Liver (tissue), 9 donors: ENCODE results near the gene UBE3D. TPM values are rescaled to one million over a fixed set of nuclear protein-coding genes. Genes with fewer than 3 reads are reported as not detected.

ENCODE experiments used
- DNase-seq: peaks from one replicate; pipeline ENCODE4 v3.0.0-alpha.2; 2017; ENCODE audit warnings: low spot score
- H3K27ac ChIP-seq, 2 donors: one replicate each; pipeline ENCODE4 v1.7.0; 2013; ENCODE audit warnings: inconsistent platforms in 2 of 2, low read length in 2 of 2, control low read depth in 1 of 2, low read depth in 1 of 2, mild to moderate bottlenecking in 1 of 2
- H3K27me3 ChIP-seq, 4 donors: one replicate each; pipeline versions ENCODE4 v1.6.1 to v1.7.0; 2013; ENCODE audit warnings: low read length in 3 of 4, inconsistent platforms in 1 of 4, mild to moderate bottlenecking in 1 of 4, moderate library complexity in 1 of 4; ENCODE audit not compliant: control insufficient read depth in 4 of 4, insufficient read depth in 4 of 4
- H3K36me3 ChIP-seq, 4 donors: one replicate each; pipeline versions ENCODE4 v1.6.1 to v1.7.0; 2013; ENCODE audit warnings: low read length in 3 of 4, mild to moderate bottlenecking in 3 of 4, low read depth in 1 of 4, moderate library complexity in 1 of 4; ENCODE audit not compliant: control insufficient read depth in 4 of 4, insufficient read depth in 3 of 4
- H3K4me1 ChIP-seq, 4 donors: one replicate each; pipeline versions ENCODE4 v1.6.1 to v1.7.0; 2013; ENCODE audit warnings: low read length in 3 of 4, mild to moderate bottlenecking in 3 of 4, moderate library complexity in 1 of 4; ENCODE audit not compliant: control insufficient read depth in 4 of 4, insufficient read depth in 4 of 4
- H3K4me3 ChIP-seq, 3 donors: one replicate each; pipeline versions ENCODE4 v1.6.1 to v1.7.0; 2013; ENCODE audit warnings: low read length in 3 of 3, control low read depth in 1 of 3, low read depth in 1 of 3, mild to moderate bottlenecking in 1 of 3
- H3K9ac ChIP-seq, 2 donors: one replicate each; pipeline ENCODE4 v1.7.0; 2013; ENCODE audit warnings: low read length in 2 of 2, mild to moderate bottlenecking in 2 of 2, moderate library complexity in 2 of 2, control low read depth in 1 of 2, low read depth in 1 of 2
- H3K9me3 ChIP-seq, 4 donors: one replicate each; pipeline versions ENCODE4 v1.6.1 to v1.7.0; 2013; ENCODE audit warnings: low read length in 3 of 4; ENCODE audit not compliant: control insufficient read depth in 4 of 4
- CTCF ChIP-seq: fragments of 150-350 bp; IDR thresholded peaks from 2 replicates; pipeline ENCODE4 v1.5.1; 2017; ENCODE audit warnings: improper control_type of control experiment, low read depth, low read length; ENCODE audit not compliant: missing input control
- EGR1 ChIP-seq, 2 donors: IDR thresholded peaks; 2 replicates each; pipeline ENCODE4 v1.6.1; 2016 to 2018; ENCODE audit warnings: antibody characterized with exemption in 2 of 2, low read depth in 2 of 2
- FOXA1 ChIP-seq: IDR thresholded peaks from 2 replicates; pipeline ENCODE4 v1.6.1; 2016; ENCODE audit warnings: antibody characterized with exemption
- FOXA2 ChIP-seq: IDR thresholded peaks from 2 replicates; pipeline ENCODE4 v1.6.1; 2016; ENCODE audit warnings: antibody characterized with exemption
- GABPA ChIP-seq, 2 donors: IDR thresholded peaks in 1 of 2; conservative IDR thresholded peaks in 1 of 2; 2 replicates each; pipeline ENCODE4 v1.6.1; 2016; ENCODE audit warnings: antibody characterized with exemption in 2 of 2, mild to moderate bottlenecking in 1 of 2, moderate library complexity in 1 of 2
- HNF4A ChIP-seq, 2 donors: conservative IDR thresholded peaks; 2 replicates each; pipeline ENCODE4 v1.6.1; 2016; ENCODE audit warnings: antibody characterized with exemption in 2 of 2, mild to moderate bottlenecking in 2 of 2
- HNF4G ChIP-seq: IDR thresholded peaks from 2 replicates; pipeline ENCODE4 v1.6.1; 2016; ENCODE audit warnings: antibody characterized with exemption
- JUND ChIP-seq, 2 donors: IDR thresholded peaks; 2 replicates each; pipeline ENCODE4 v1.6.1; 2016; ENCODE audit warnings: antibody characterized with exemption in 2 of 2
- MAX ChIP-seq: IDR thresholded peaks from 2 replicates; pipeline ENCODE4 v1.6.1; 2016; ENCODE audit warnings: antibody characterized with exemption
- NR2F2 ChIP-seq: IDR thresholded peaks from 2 replicates; pipeline ENCODE4 v1.6.1; 2016; ENCODE audit warnings: antibody characterized with exemption
- RAD21 ChIP-seq, 2 donors: IDR thresholded peaks; 2 replicates each; pipeline ENCODE4 v1.6.1; 2016; ENCODE audit warnings: antibody characterized with exemption in 2 of 2, mild to moderate bottlenecking in 2 of 2
- REST ChIP-seq: IDR thresholded peaks from 2 replicates; pipeline ENCODE4 v1.6.1; 2016; ENCODE audit warnings: antibody characterized with exemption, mild to moderate bottlenecking
- RXRA ChIP-seq, 2 donors: IDR thresholded peaks; 2 replicates each; pipeline ENCODE4 v1.6.1; 2017 to 2018; ENCODE audit warnings: antibody characterized with exemption in 2 of 2, mild to moderate bottlenecking in 1 of 2
- SP1 ChIP-seq: IDR thresholded peaks from 2 replicates; pipeline ENCODE4 v1.6.1; 2018; ENCODE audit warnings: antibody characterized with exemption, mild to moderate bottlenecking
- TAF1 ChIP-seq: conservative IDR thresholded peaks from 2 replicates; pipeline ENCODE4 v1.6.1; 2016; ENCODE audit warnings: antibody characterized with exemption, mild to moderate bottlenecking
- YY1 ChIP-seq: IDR thresholded peaks from 2 replicates; pipeline ENCODE4 v1.6.1; 2016; ENCODE audit warnings: antibody characterized with exemption, mild to moderate bottlenecking
- polyA plus RNA-seq, 2 donors: library from polyadenylated mRNA; stranded (reverse) in 1 of 2; unstranded in 1 of 2; fragments of 200-250 nt in 1 of 2; fragments of >200 nt in 1 of 2; fragmentation: Nextera tagmentation in 1 of 2; extraction: Ambion mirVana in 1 of 2; gene quantifications; one replicate each; pipeline versions ENCODE4 v1.2.1 to v1.2.3, GENCODE V29; 2013 to 2015
- total RNA-seq, 2 donors: library from RNA; depleted of rRNA; stranded (reverse); fragments of >200 nt; gene quantifications; one replicate each; pipeline ENCODE4 v1.2.3, GENCODE V29; 2014
- TF ChIP-seq, protein P1 (sequence below): IDR thresholded peaks from 2 replicates; pipeline ENCODE4 v1.6.1; 2016; ENCODE audit warnings: antibody characterized with exemption
- TF ChIP-seq, protein P2 (sequence below): IDR thresholded peaks from 2 replicates; pipeline ENCODE4 v1.6.1; 2016; ENCODE audit warnings: antibody characterized with exemption
- donor health status: healthy.
- donor health status: healthy.
- donor health status: healthy.
- donor health status: healthy.
- donor health status: healthy.

UBE3D gene
- total and polyA plus RNA-seq, 4 donors = 0.78 to 6.4 (median 1.9) TPM

- H3K4me3 ChIP-seq = no peak overlapping the region
- H3K9me3 ChIP-seq = no peaks in the 10 kb centered on the region
- H3K27ac ChIP-seq = no peak overlapping the region
- H3K9ac ChIP-seq = no peak overlapping the region
- TF ChIP-seq FOXA2 (no peak), MAX (no peak), HNF4A (conservative IDR thresholded peaks at IDR 0.05) (no peak), TAF1 (no peak), CTCF (no peak), RXRA (IDR thresholded peaks at IDR 0.05) (no peak), FOXA1 (no peak), HNF4G (no peak), EGR1 (IDR thresholded peaks at IDR 0.05; ENCODE audit: low read depth in 2 of 2) (no peak), JUND (IDR thresholded peaks at IDR 0.05) (no peak), SP1 (no peak), RAD21 (IDR thresholded peaks at IDR 0.05) (no peak), GABPA (IDR thresholded peaks at IDR 0.05 in 1 of 2, conservative IDR thresholded peaks at IDR 0.05 in 1 of 2) (no peak), REST (no peak), YY1 (no peak), NR2F2 (no peak)
- TF ChIP-seq, protein P1, sequence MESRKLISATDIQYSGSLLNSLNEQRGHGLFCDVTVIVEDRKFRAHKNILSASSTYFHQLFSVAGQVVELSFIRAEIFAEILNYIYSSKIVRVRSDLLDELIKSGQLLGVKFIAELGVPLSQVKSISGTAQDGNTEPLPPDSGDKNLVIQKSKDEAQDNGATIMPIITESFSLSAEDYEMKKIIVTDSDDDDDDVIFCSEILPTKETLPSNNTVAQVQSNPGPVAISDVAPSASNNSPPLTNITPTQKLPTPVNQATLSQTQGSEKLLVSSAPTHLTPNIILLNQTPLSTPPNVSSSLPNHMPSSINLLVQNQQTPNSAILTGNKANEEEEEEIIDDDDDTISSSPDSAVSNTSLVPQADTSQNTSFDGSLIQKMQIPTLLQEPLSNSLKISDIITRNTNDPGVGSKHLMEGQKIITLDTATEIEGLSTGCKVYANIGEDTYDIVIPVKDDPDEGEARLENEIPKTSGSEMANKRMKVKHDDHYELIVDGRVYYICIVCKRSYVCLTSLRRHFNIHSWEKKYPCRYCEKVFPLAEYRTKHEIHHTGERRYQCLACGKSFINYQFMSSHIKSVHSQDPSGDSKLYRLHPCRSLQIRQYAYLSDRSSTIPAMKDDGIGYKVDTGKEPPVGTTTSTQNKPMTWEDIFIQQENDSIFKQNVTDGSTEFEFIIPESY = no peak
- TF ChIP-seq, protein P2, sequence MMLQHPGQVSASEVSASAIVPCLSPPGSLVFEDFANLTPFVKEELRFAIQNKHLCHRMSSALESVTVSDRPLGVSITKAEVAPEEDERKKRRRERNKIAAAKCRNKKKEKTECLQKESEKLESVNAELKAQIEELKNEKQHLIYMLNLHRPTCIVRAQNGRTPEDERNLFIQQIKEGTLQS = no peak
- no peaks in the 10 kb centered on the region for H3K27me3 ChIP-seq
- H3K4me1 ChIP-seq = peaks cover 0 to 26% (median 8%) of the 10 kb centered on the region in 4 donors
- peaks cover 0 to 2% (median 0%) of the 10 kb centered on the region in 4 donors for H3K36me3 ChIP-seq
- DNase-seq = no peak
Measured at GRCh38 chr6:83069633-83070032, 4.0 kb upstream of the UBE3D start.
